ENCODE measurements around the gene SLC35A3.

- TF ChIP-seq SUZ12 (IDR thresholded peaks at IDR 0.05; ENCODE audit: extremely low read depth, insufficient read depth, insufficient read length) (no peak), YY1 (IDR thresholded peaks at IDR 0.05; ENCODE audit: insufficient read depth, insufficient read length) (no peak)
Measured at GRCh38 chr1:100061681-100062080, 91.9 kb downstream of the SLC35A3 start.

Measured in NT2/D1 (cell line).